ENCODE measurements around the gene CITED2. TPM values are rescaled to one million over a fixed set of nuclear protein-coding genes. Genes with fewer than 3 reads are reported as not detected.

CITED2 gene
- total RNA-seq, 1 donor from 2014 or later, result 72.4 TPM

DNA sequence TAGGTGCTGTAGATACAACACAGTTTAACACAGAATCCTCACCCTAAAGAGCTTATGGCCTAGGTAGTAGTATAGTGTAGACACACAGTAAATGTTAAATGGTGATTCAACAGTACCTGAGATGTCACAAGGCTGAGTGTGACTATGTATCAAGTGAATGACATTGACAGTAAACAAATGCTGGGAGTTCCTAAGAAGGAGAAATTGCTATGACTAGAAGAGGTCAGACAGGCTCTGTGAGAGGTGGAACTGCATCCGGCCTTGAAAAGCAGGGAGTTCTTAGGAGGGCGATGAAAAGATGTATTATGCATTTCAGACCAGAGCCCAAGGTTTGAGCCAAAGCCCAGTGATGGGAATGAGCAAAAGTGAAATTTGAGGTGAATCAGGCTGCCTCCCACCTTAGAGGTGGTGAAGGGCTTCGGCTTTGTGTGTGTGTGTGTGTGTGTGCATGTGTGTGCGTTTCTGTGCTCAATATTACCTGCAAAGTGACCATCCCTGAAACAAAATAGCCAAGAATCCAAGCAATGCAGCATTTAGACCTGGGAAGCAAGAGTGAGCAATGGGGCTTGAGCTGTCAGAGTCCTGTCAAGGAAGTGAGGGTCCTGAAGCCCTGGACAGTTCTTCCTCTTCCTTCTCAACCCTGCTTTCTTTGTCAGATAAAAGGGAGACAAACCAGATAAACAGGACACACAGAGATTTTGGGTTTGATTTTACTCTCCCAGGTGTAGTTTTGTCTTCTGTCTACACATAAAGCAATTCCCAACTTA lies 32.3 kb upstream of the CITED2 start:
- Mint-ChIP-seq H3K27ac (ENCODE audit: unreplicated experiment) (no peak overlapping the region), H3K4me1 (ENCODE audit: unreplicated experiment) (peaks cover 26% of the 10 kb centered on the region), H3K36me3 (ENCODE audit: low read depth, unreplicated experiment) (no peaks in the 10 kb centered on the region), H3K4me3 (ENCODE audit: unreplicated experiment) (no peak overlapping the region), H3K9me3 (ENCODE audit: unreplicated experiment) (no peaks in the 10 kb centered on the region), H3K27me3 (ENCODE audit: unreplicated experiment) (no peaks in the 10 kb centered on the region)
- no peak for DNase-seq (ENCODE audit: low spot score)
- TF ChIP-seq, protein P1, sequence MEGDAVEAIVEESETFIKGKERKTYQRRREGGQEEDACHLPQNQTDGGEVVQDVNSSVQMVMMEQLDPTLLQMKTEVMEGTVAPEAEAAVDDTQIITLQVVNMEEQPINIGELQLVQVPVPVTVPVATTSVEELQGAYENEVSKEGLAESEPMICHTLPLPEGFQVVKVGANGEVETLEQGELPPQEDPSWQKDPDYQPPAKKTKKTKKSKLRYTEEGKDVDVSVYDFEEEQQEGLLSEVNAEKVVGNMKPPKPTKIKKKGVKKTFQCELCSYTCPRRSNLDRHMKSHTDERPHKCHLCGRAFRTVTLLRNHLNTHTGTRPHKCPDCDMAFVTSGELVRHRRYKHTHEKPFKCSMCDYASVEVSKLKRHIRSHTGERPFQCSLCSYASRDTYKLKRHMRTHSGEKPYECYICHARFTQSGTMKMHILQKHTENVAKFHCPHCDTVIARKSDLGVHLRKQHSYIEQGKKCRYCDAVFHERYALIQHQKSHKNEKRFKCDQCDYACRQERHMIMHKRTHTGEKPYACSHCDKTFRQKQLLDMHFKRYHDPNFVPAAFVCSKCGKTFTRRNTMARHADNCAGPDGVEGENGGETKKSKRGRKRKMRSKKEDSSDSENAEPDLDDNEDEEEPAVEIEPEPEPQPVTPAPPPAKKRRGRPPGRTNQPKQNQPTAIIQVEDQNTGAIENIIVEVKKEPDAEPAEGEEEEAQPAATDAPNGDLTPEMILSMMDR (IDR thresholded peaks at IDR 0.05; ENCODE audit: unreplicated experiment), result no peak

DNA sequence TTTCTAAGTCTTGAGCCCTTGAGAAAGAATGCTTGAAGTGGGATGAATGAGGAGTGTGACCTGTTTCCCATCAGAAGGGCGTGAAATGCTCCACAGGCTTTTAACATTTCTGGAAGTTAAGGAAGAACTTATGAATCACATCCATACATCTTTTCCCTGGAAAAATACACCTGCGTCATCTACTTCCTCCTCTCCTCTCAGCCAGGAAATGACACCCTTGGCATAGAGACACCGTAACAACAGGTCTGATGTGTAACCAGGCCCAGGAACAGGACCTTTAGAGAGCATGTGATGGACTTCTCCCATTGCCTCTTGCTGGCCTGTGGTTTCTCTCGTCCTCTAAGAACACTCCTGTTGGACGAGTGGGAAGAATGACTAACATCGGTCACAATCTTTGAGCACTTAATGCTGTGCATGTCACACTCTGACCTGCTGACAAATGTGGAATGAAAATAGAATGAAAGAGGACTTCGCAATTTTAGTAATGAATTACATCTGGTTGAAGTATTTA lies 28.5 kb upstream of the CITED2 start:
- Mint-ChIP-seq H3K27me3 (ENCODE audit: unreplicated experiment) (no peaks in the 10 kb centered on the region), H3K4me3 (ENCODE audit: unreplicated experiment) (no peak overlapping the region), H3K4me1 (ENCODE audit: unreplicated experiment) (peaks cover 15% of the 10 kb centered on the region), H3K9me3 (ENCODE audit: unreplicated experiment) (no peaks in the 10 kb centered on the region), H3K36me3 (ENCODE audit: low read depth, unreplicated experiment) (no peaks in the 10 kb centered on the region), H3K27ac (ENCODE audit: unreplicated experiment) (no peak overlapping the region)
- no peak for DNase-seq (ENCODE audit: low spot score)
- TF ChIP-seq, protein P1 (IDR thresholded peaks at IDR 0.05; ENCODE audit: unreplicated experiment), result no peak

DNA sequence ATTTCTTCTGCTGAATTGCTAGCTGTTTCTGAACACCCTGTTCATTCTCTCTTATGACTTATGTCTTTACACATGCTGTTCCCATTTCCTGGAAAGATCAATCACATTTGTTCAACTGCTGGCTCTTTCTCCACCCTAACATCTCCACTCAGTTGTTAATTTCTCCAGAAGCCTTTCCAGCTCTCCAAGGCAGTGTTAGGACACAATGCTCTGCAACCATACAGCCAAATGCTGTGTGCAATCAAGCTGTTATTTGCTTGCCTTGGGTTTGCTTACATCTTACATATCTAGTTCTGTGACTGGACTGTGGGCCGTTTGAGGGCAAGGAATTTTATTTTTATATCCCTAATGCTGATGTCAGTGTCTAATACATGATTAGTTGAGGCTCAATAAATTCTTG lies 24.2 kb upstream of the CITED2 start:
- no peaks in the 10 kb centered on the region for H3K9me3 Mint-ChIP-seq (ENCODE audit: unreplicated experiment)
- TF ChIP-seq, protein P1 (IDR thresholded peaks at IDR 0.05; ENCODE audit: unreplicated experiment), result no peak
- H3K27ac Mint-ChIP-seq (ENCODE audit: unreplicated experiment), result no peak overlapping the region
- H3K27me3 Mint-ChIP-seq (ENCODE audit: unreplicated experiment), result no peaks in the 10 kb centered on the region
- no peak overlapping the region for H3K4me3 Mint-ChIP-seq (ENCODE audit: unreplicated experiment)
- no peaks in the 10 kb centered on the region for H3K4me1 Mint-ChIP-seq (ENCODE audit: unreplicated experiment)
- no peak for DNase-seq (ENCODE audit: low spot score)
- H3K36me3 Mint-ChIP-seq (ENCODE audit: low read depth, unreplicated experiment), result no peaks in the 10 kb centered on the region

DNA sequence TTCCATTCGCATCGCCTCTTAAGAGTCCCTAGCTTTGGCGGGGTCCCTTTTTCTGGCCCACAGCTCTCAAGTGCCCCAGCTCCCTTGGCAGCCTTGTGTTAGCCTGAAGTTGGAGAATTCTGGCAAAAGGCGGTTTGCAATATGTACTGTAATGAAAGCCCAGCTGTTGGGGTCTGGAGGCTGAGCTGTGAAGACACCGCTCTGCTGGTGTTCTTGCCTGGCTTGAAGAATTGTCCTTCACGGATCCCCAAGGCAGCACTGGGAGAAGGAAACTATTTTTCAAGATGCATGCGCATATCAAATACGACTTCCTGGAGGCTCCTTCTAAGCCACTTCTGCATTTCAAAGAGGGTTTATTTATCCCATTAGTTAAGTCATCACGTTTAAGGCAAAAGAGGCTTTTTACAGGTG lies 21.4 kb upstream of the CITED2 start:
- H3K27me3 Mint-ChIP-seq (ENCODE audit: unreplicated experiment), result no peaks in the 10 kb centered on the region
- TF ChIP-seq, protein P1 (IDR thresholded peaks at IDR 0.05; ENCODE audit: unreplicated experiment), result no peak
- H3K4me1 Mint-ChIP-seq (ENCODE audit: unreplicated experiment), result no peaks in the 10 kb centered on the region
- no peaks in the 10 kb centered on the region for H3K36me3 Mint-ChIP-seq (ENCODE audit: low read depth, unreplicated experiment)
- DNase-seq (ENCODE audit: low spot score), result no peak
- no peaks in the 10 kb centered on the region for H3K9me3 Mint-ChIP-seq (ENCODE audit: unreplicated experiment)
- H3K4me3 Mint-ChIP-seq (ENCODE audit: unreplicated experiment), result no peak overlapping the region
- no peak overlapping the region for H3K27ac Mint-ChIP-seq (ENCODE audit: unreplicated experiment)

DNA sequence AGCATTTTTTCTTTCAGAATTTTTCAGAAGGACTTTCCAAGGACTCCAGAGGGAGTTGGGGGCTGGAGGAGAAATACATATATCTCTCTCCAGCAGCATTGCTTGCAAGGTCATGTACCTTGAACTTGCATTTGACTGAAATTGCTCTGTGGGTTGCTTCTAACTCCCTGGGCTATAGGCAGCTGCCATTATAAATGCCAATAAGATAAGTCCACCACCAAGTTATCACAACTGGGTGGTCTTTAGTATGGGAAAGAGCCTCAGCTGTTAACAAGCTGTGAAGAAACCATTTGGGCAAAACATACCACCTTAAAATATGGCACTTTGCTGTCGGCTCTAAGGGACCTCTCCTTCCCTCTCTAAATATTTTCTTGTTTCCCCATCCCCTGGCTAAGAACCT lies 20.9 kb upstream of the CITED2 start:
- no peak overlapping the region for H3K27ac Mint-ChIP-seq (ENCODE audit: unreplicated experiment)
- DNase-seq (ENCODE audit: low spot score), result no peak
- no peak overlapping the region for H3K4me3 Mint-ChIP-seq (ENCODE audit: unreplicated experiment)
- TF ChIP-seq, protein P1 (IDR thresholded peaks at IDR 0.05; ENCODE audit: unreplicated experiment), result no peak
- no peaks in the 10 kb centered on the region for H3K27me3 Mint-ChIP-seq (ENCODE audit: unreplicated experiment)
- H3K4me1 Mint-ChIP-seq (ENCODE audit: unreplicated experiment), result no peaks in the 10 kb centered on the region
- H3K9me3 Mint-ChIP-seq (ENCODE audit: unreplicated experiment), result no peaks in the 10 kb centered on the region
- H3K36me3 Mint-ChIP-seq (ENCODE audit: low read depth, unreplicated experiment), result no peaks in the 10 kb centered on the region
